HL-60 (cell line): Measurements from ENCODE around the gene GPR161.

Source experiments
- CTCF ChIP-seq: IDR thresholded peaks from one replicate; pipeline ENCODE4 v1.5.1; 2011; ENCODE audit warnings: low read length, control low read depth, inconsistent platforms; ENCODE audit not compliant: insufficient read depth
- GABPA ChIP-seq: IDR thresholded peaks from 2 replicates; pipeline ENCODE4 v1.6.1; 2012; ENCODE audit warnings: low read depth
- POLR2AphosphoS5 ChIP-seq: IDR thresholded peaks from 2 replicates; pipeline ENCODE4 v1.6.1; 2012; ENCODE audit warnings: low read depth
- REST ChIP-seq: IDR thresholded peaks from 2 replicates; pipeline ENCODE4 v1.6.1; 2012; ENCODE audit warnings: low read depth; ENCODE audit not compliant: insufficient replicate concordance
- SPI1 ChIP-seq: IDR thresholded peaks from 2 replicates; pipeline ENCODE4 v1.6.1; 2012; ENCODE audit warnings: low read depth, mild to moderate bottlenecking, borderline replicate concordance

GRCh38 chr1:168090395-168090794 is 46.3 kb downstream of the GPR161 start:
- TF ChIP-seq CTCF (no peak), POLR2AphosphoS5 (no peak), GABPA (no peak), REST (no peak), SPI1 (no peak)
